Hepatic stellate cell (primary cell): ENCODE data around the gene SPTB.

Experiments
- DNase-seq: peaks from one replicate; pipeline ENCODE4 v3.0.0; 2011; ENCODE audit warnings: low spot score

Gene SPTB

DNA sequence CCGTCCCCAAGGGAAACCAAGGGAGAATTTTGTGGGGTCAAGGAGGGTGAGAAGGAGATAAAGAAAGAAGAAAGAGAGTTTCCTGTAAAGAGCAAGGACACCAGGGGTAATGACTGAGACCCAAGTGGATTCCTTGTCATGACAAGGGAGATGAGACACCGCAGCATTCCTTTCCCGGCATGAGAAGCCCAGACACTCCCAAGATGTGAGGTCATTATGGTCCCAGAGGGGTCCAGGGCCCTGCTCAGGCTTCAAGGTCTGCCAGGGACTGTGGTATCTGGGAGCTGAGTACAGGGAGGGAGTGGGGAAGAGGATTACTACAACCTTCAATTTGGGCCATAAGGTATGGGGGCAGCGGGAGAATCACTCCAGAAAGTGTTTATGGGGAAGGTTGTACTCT, 58.1 kb downstream of the SPTB start:
- no peak for DNase-seq

DNA sequence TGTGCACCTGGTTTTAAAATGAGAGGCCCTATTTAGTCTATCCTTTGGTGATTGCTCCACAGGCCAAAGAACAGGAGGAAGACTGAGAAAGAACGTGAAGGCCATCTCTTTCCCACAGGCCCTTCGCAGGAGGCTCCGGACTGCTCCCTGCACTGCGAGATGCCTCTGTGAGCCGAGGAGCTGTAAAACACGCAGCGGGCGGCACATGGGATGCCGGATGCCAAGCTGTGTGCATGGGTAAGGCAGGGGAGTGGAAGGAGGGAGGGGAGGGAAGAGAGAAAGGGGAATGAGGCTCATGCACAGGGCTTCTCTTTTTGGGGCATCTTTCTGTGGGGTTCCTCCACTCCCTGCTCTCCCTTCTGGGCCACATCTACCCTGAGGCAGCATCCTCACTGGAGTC, 61.6 kb downstream of the SPTB start:
- DNase-seq, result no peak

DNA sequence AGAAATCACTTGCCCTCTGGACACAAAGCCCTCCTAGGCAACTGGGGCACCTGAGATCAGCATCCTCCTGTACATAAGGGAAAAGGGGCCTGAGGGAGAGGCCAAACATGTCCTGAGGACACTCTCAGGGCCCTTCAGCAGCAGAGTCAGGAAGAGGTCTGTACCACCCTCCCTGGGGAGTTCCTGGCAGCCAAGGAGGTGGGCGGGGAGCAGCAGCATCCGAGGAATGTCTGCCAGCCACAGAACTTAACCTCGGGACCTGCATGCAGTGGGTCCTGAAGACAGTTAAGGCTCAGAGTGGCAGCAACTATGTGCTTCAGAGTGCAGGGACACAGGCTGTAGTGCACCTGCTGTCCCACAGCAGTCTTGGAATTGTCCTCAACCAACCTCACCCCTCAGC, 62.1 kb downstream of the SPTB start:
- DNase-seq, result peak; percentile 47

DNA sequence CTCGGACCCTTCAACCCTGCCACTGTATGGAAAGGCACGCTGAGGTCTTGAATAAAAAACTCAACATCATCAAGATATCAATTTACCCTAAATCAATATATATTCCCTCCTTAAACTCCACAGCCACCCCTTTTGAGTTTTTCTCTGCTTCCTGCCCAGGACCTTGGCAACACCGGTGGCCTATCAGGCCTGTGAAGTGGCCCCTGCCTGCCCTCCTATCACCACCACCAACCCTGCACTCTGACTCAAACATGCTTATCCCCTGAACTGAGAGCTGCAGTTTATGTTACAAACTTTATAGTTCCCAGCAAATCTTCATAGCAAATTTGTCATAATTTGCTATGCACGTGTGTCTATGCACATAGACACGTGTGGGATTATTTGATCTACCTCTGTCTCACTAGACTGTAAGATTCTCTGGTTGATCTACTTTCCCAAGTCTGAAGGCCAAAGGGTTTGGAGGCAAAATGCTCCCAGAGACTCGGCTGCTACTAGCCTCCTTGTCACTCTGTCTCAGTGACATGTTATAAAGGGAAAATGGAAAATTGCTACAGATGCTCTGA, 63.4 kb downstream of the SPTB start:
- no peak for DNase-seq

DNA sequence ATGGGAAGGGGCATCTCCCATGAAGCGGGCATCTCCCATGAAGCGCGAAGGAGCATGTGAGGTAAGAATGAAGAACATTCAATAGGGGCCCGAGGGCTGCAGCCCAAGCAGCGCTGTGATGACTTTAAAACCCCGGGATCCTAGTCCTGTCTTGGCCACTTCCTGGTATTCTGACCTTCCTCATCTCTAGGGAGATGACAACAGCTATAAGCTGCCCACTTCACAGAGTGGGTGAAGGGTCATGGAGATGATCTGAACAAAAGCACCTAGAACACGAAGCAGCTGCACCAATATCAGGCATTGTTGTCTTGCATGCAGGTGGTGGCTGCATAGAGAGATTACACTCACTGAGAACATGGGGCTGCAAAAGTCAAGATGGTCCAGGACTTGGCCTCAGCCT, 64.5 kb downstream of the SPTB start:
- DNase-seq, result no peak

DNA sequence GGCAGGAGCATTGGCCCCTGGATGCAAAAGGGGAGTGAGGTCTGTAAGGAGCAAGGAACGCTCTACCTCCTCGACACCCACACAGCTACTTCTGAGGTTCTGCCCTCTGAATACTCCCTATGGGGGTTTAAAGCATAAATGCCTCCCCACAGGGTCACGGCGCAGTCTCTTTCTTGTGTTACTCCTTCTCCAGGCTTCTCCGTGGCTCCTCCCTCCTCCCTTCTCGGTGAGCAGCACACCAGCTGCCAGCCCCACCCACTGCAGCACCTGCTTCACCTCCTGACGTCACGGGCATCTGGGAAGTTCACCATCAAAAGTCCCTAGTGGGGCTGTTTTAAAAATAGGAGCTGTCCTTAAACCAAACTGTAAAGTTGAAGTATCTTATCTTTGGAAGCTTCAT, 67.3 kb downstream of the SPTB start:
- no peak for DNase-seq

DNA sequence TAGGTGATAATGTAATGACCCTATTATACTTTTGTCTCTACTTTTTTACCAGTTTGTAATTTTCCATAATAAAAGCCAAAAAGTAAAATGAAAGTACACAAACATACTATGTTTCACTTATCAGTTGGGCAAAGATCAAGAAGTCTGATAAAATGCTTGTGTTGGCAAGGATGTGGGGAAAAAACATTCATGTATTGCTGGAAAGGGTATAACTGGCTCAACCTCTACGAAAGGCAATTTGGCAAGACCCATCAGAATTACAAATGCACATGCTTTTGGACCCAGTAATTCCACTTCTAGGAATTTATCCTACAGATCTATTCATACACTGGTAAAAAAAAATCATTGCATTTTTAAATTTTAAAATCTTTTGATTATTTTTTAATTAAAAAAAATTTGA, 68.0 kb downstream of the SPTB start:
- DNase-seq, result no peak

DNA sequence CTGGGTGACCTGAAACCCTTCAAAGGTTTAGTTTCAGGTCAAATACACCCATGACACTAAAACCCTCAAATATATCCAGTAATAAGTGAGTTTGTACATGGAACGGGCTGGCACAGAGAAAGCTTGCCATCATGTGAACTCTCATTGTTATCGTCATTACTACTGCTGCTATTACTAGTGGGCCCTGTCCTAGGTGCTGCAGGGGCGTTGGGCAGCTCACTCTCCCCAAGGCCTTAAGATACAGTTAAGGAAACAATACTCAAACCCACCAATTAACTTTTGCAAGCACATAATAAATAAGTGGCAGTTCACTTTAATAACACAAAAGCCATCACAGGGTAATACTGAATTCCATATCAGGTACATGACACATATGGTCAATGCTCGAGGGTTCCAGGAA, 71.3 kb downstream of the SPTB start:
- no peak for DNase-seq

DNA sequence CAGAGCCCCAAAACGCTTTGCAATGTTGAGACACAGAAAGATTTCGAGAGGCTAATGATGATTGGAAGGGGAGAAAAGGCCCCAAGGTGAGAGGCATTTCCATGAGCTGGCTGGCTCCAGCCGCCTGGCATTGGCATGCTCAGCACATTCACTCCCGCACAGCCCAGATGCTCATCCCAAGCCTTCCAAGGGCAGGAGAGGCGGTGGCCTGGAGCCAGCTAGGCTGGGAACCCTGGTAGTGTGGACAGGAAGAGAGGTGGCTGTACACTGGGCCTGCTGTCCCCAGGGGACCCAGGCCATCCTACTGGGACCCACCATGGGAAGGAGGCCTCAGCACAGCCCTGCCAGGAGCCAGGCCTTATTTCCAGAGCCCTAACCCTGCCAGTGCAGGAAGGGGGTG, 72.2 kb downstream of the SPTB start:
- DNase-seq, result no peak

DNA sequence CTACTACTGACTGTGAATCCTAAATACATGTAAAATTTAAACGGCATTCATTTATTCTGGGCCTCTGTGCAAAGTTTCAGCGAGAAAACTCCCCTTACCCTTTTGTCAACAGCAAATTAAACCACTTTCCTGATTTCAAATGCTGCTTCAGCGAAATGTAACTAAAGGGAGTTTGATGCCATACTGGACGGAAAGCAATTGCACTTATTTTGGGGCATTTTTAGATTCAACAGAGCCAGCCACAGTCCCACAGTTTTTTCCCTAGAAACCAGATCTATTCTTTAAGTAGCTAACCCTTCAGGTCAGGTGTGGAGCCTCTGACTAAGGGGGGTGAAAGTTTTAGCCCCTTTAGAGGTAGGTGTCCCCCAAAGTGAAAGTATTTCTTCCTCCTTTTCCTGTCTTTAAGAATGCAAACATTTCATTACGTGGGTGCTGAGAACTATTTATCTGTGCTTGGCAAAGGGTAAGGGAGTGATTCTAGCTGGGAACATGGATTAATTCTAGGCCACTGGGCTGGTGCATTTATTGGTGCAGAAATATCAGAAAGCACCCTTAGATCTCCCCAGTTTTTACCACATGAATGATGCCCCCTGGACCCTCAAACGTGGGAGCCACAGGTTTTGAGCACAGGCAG, 72.7 kb downstream of the SPTB start:
- no peak for DNase-seq

DNA sequence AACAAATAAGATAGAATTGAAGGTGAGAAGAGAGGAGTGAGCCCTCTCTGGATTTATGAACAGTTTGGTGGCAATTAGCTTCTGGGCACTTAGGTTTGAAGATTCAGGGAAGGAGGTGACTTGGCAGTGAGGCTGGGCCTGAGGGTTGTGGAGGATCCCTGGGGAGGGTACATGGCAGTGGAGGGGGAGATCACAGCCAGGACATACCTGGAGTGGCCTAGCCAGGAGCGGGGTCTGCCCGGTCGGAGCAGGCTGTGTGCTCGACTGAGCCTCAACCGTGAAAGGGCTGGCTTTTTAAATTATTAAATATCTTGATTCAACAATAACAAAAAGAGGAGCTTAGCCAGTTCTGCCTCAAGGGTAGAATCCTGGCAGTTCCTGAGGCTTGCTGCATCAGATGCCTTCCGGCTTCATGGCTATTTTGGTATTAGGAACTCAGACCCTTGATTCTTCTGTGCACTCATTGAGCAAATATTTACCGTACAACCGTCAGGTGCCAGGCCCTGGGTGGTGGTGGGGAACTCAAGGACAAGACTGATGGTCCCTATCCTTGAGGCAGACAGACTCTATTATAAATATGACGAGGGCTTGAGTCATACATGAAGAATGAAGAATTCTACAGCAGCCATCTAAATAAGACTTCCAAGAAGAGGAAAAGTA, 73.4 kb downstream of the SPTB start:
- peak; percentile 71 for DNase-seq

DNA sequence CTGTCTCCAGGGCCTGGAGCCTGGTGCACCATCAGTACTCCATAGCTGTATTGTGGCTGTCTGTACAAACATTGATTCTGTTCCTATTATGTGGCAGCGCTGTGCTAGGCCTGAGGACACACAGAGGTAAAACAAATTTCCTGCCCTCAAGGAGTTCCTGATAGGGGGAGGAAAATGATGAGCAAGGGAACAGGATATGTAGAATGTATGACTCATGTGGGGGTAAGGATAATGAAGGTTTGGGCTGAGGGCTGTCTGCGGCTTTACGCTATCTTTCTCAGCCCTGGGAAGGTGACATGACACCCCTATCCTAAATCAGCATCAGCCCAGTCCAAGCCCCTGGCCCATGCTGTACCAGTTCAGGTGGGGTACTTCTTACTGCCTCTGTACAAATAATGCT, 74.1 kb downstream of the SPTB start:
- peak; percentile 52 for DNase-seq

DNA sequence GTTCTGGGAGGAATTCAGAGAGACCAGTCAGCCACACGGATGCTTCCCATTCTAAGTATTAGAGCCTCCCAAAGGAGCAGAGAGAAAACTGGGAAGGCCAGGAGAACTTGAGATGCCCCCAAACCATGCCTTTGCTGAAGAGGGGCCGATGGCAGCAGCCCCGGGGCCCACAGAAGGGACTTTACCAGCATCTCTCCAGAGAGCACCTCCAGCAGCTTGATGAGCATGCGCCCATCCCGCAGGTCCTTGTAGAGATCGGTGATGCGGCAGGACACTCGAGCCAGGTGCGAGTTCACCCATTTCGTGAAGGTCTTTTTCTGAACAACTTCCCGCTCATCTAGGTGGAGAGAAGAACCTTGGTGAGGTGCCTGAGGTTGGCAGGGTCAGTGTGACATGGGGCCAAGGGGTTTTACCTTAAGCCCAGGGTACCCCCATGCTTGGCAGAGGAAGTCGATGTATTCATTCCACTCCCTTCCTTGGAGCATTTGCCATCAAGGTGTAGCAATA, 74.9 kb downstream of the SPTB start:
- DNase-seq, result no peak

DNA sequence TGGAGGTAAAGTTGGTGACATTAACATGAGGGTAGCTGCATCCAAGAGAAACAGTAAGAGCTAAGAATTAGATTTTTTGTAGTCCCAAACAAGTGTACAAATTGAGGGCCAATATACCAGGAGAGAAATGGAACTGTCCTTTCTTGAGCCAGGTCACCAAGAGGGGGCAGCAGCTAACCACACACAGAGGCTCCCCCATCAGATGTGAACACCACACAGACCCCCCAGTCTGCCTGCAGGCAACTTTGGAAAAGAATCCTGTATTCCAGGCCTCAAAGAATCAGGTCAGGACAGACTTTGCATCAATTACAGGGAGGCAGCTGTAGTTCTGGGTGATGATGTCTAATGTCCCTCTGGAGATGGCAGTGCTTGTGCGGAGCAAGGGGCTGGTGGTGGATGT, 77.9 kb downstream of the SPTB start:
- DNase-seq, result peak; percentile 44

DNA sequence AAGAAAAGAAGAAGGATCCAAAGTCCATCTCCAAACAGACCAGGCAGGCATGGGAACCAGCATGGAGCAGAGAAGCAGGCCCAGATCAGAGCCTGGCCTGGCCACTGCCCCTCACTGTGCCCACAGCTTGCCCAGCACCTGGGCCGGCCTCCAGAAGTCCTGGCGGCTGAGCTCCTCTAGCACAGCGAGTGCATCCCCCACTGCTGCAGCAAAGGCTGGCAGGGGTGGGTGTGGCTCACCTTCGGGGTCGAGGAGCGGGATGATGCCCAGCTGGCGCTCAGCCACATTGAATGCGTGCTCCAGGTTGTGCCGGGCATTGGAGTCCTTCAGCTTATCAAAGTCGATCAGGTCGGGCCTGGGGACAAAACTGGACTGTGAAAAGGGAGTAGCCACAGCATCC, 78.7 kb downstream of the SPTB start:
- DNase-seq, result no peak

DNA sequence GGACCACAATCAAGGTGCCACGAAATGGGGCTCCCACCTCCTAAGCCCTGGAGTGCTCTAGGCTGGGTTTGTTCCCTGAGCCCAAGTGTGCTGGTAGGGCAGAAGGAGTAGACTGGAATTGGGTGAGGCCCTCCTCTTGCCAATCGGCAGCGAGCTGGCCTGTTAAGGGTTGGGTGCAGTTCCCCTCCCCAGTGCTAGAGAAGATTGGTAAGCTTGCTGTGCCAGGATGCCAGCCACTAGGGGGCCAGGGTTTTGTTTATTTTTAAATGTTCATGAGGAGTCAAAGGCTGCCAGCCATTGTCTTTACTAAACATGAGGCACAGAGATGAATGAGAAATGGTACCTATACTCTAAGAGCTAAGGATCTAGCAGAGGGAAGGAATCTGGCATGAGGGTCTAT, 79.7 kb downstream of the SPTB start:
- peak; percentile 61 for DNase-seq

DNA sequence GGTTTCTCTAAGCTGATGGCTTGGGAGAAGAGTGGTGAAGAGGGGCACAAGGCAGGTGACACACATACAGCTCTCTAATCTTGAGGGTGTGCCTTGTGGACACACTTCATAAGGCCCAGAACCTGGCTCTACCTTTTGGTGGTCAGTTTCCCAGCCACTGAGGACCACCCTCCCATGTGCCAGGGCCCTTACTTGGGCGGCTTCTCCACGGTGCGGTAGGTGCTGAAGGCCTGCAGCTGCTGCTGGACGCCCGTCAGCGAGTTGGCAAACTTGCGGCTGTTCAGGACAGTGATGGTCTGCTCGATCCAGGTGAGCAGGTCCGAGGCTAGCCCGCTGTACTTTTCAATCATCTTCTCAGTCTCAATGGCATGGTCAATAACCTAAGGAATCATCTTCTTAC, 80.2 kb downstream of the SPTB start:
- DNase-seq, result no peak

DNA sequence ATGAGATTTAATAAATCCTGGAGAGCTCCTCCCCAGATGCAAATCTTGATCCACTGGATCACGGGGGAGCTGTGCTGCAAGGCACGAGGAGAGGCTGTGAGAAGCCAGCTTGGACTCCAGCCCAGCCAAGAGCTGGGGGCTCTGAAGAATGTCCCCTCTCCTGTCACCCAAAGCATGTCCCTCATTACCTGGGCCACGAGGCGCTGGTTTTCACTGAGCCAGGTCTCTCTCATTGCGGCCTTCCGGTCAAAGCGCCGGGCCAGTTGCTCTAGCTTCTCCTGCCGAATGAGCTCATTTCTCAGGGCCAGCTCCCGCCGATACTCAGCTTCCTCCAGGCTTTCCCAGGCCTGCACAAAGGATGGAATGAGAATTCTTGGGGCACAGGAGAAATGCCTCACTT, 83.3 kb downstream of the SPTB start:
- no peak for DNase-seq

DNA sequence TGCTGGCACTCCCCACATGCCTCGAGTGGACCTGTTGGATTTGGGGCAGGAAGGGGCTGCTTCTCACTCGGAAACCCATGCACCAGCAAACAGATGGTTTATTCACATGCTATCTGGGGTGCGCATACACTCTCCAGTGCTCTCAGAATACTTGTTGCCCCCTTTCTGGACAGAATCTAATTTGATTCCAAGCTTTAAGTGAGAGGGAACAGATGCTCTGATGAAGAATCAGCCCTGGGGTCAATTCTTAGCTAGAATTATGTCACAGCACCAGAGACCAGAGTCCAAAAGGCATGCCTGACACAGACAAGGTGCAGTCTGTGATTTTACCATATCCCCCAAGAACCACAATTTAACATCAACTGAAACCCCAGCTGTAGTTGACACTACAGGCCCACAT, 83.8 kb downstream of the SPTB start:
- no peak for DNase-seq

DNA sequence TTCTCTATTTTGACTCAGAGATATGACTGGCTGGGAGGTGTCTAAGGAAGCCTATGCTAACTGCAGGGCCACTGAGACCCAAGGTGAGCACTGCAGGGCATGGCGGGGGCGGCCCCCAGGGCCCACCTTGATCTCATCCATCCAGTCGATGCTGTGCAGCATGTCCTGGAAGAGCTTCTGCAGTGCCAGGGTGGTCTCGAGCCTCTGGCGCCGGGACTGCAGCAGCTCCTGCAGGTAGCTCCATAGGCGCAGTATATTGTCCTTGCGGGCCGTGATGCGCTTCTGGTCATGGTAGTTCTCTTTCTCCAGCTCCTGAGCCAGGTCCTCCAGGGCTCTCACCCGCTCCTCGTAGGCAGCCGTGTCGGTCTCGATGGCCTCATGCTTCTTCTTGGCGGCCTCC, 84.5 kb downstream of the SPTB start:
- no peak for DNase-seq

DNA sequence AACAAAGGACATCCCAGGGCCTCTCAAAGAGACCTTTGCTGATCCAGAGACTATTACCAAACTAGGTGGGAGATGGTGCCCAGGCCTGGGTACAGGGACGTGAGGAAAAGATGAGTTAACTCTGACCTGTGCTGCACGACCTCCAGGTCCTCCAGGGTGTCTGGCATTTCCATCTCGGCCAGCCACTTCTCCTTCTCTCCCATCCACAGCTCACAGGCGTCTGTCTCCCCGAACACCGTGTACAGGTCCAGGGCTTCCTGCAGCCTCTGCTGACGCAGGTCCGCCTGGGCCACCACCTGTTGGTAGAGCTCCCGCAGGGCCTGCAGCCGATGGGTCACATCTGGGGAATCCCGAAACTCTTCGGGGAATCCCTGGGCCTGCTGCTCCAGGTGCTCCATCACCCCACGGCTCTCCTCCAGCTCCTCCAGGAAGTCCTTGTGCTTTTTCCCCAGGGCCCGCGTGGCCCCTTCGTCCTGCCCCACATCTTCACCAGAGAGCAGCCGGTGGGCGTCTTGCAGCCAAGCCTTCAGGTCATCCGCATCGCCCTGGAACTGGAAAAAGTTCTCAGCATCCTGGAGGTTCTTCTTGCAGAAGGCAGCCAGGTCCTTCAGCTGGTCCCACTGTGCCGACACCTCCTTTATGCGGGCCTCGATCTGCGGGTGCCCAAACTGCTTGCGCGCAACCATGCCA, 86.7 kb downstream of the SPTB start:
- DNase-seq, result no peak

DNA sequence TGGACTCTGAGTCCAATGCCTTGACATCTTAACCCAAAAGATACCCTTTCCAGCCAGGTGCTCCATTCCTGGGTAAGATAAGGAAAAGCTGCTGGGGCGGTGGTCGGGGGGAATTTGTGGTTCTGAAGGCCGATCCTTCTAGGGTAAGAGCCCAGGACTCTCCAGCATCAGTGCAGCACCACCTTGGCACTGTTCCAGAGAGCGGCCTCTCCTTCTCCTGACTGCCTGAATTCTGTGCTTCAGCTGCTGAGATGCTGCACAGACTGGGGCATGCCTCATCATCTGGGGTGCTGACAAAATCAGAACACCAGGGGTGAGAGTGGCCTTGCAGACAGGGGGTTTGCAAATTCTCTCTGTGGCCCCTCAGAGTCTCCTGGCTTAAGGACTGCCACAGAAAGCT, 87.5 kb downstream of the SPTB start:
- no peak for DNase-seq

DNA sequence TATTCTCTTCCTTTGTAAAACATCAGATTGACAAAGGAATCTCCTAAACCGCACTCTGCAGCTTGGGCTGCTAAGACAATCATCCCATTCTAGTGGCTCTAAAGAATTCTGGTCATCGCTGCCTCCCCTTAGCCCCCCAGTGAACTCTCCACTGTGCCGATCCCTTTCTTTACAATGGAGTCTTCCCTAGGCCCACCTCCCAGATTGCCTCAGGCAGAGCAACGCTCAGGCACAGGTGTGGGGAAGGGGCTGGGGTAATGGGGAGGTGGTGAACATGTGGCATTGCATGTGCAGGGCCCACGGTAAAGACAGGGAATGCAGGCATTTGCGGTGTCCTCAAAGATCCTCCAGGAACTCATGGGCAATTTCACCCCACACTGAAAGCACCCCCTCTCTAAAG, 89.2 kb downstream of the SPTB start:
- no peak for DNase-seq
